SK-N-SH (cell line): ENCODE measurements around the gene CCNK. TPM values are rescaled to one million over a fixed set of nuclear protein-coding genes. Genes with fewer than 3 reads are reported as not detected.

Experiments used
- CTCF ChIA-PET: fragments of 300-600, 350-600 bp; formaldehyde crosslinking; extraction: SDS; loops from one replicate; lab custom pipeline; 2021; lab: Yijun Ruan, JAX
- POLR2A ChIA-PET: fragments of 350-600 bp; sonication (Branson Sonifier 250); formaldehyde crosslinking; extraction: SDS; loops from one replicate; lab custom pipeline; 2020; ENCODE audit warnings: antibody characterized with exemption, inconsistent platforms; lab: Yijun Ruan, JAX
- DNase-seq: peaks from one replicate; pipeline ENCODE4 v3.0.0; 2012
- H2AFZ ChIP-seq: fragments of 200-600 bp; sonication (generic); 2 replicates; pipeline ENCODE4 v1.8.1; 2016; ENCODE audit warnings: antibody characterized with exemption, mild to moderate bottlenecking, low read depth
- H3F3A ChIP-seq: fragments of 200-600 bp; sonication (generic); replicated peaks from 2 replicates; pipeline ENCODE3; 2016; ENCODE audit warnings: antibody characterized with exemption, mild to moderate bottlenecking; ENCODE audit not compliant: insufficient read depth
- H3K27ac ChIP-seq, 2 experiments: fragments of 200-500 bp in 1 of 2; fragments of 200-600 bp in 1 of 2; sonication (Bioruptor generic) in 1 of 2; sonication (generic), shearing (Covaris generic) in 1 of 2; 2 replicates each; pipeline versions ENCODE4 v1.5.1 to v1.6.1; 2014 to 2016; ENCODE audit warnings: low read depth in 2 of 2, inconsistent platforms in 1 of 2, low read length in 1 of 2, mild to moderate bottlenecking in 1 of 2, mixed read lengths in 1 of 2
- H3K27me3 ChIP-seq: fragments of 200-600 bp; sonication (generic), shearing (Covaris generic); 2 replicates; pipeline ENCODE4 v1.6.1; 2016; ENCODE audit warnings: mixed run types; ENCODE audit not compliant: insufficient read depth
- H3K36me3 ChIP-seq, 2 experiments: fragments of 200-500 bp in 1 of 2; fragments of 200-600 bp in 1 of 2; sonication (Bioruptor generic) in 1 of 2; sonication (generic) in 1 of 2; replicated peaks in 1 of 2; 2 replicates each; pipeline versions ENCODE3 to v1.5.1; 2014 to 2016; ENCODE audit warnings: low read length in 1 of 2, mild to moderate bottlenecking in 1 of 2; ENCODE audit not compliant: insufficient read depth in 2 of 2, control insufficient read depth in 1 of 2
- H3K4me1 ChIP-seq, 2 experiments: fragments of 200-500 bp in 1 of 2; fragments of 200-600 bp in 1 of 2; sonication (Bioruptor generic) in 1 of 2; sonication (generic), shearing (Covaris generic) in 1 of 2; 2 replicates each; pipeline versions ENCODE4 v1.5.1 to v1.6.1; 2014 to 2016; ENCODE audit warnings: low read depth in 1 of 2, low read length in 1 of 2, mixed run types in 1 of 2; ENCODE audit not compliant: insufficient read depth in 2 of 2, control insufficient read depth in 1 of 2
- H3K4me2 ChIP-seq: fragments of 200-600 bp; sonication (generic), shearing (Covaris generic); 2 replicates; pipeline ENCODE4 v1.6.1; 2017; ENCODE audit warnings: mixed run types
- H3K4me3 ChIP-seq, 2 experiments: fragments of 200-500 bp in 1 of 2; fragments of 200-600 bp in 1 of 2; sonication (Bioruptor generic) in 1 of 2; sonication (generic), shearing (Covaris generic) in 1 of 2; 2 replicates each; pipeline versions ENCODE4 v1.5.1 to v1.8.1; 2014 to 2016; ENCODE audit warnings: low read depth in 2 of 2, inconsistent platforms in 1 of 2, low read length in 1 of 2, mild to moderate bottlenecking in 1 of 2, mixed read lengths in 1 of 2, moderate library complexity in 1 of 2
- H3K79me2 ChIP-seq: fragments of 200-600 bp; sonication (generic); 2 replicates; pipeline ENCODE4 v1.8.1; 2017; ENCODE audit warnings: mild to moderate bottlenecking; ENCODE audit not compliant: insufficient read depth
- H3K9ac ChIP-seq: fragments of 200-600 bp; sonication (generic); 2 replicates; pipeline ENCODE4 v1.6.1; 2017; ENCODE audit warnings: mixed run types
- H3K9me2 ChIP-seq: fragments of 200-600 bp; sonication (generic); 2 replicates; pipeline ENCODE4 v1.6.1; 2017; ENCODE audit warnings: mixed run types
- H3K9me3 ChIP-seq: fragments of 200-600 bp; sonication (generic); 2 replicates; pipeline ENCODE4 v1.6.1; 2017; ENCODE audit warnings: mixed run types, mild to moderate bottlenecking, moderate library complexity
- H4K20me1 ChIP-seq: fragments of 200-600 bp; sonication (generic); 2 replicates; pipeline ENCODE4 v1.6.1; 2017; ENCODE audit warnings: mild to moderate bottlenecking, mixed run types; ENCODE audit not compliant: insufficient read depth
- ELF1 ChIP-seq: IDR thresholded peaks from 2 replicates; pipeline ENCODE4 v1.4.0; 2012
- EP300 ChIP-seq, 2 experiments: IDR thresholded peaks; 2 replicates each; pipeline versions ENCODE4 v1.4.0 to v1.6.1; 2012; ENCODE audit warnings: borderline replicate concordance in 1 of 2, low read depth in 1 of 2, low read length in 1 of 2
- FOXM1 ChIP-seq: IDR thresholded peaks from 2 replicates; pipeline ENCODE4 v1.4.0; 2012; ENCODE audit warnings: low read depth, mild to moderate bottlenecking
- IRF3 ChIP-seq: fragments of 150-350 bp; IDR thresholded peaks from 2 replicates; pipeline ENCODE4 v1.6.1; 2016; ENCODE audit warnings: mild to moderate bottlenecking, low read depth, low read length
- JUND ChIP-seq: IDR thresholded peaks from 2 replicates; pipeline ENCODE4 v1.4.0; 2012
- NRF1 ChIP-seq: IDR thresholded peaks from 2 replicates; pipeline ENCODE4 v1.6.1; 2012; ENCODE audit warnings: low read depth, mild to moderate bottlenecking, low read length
- RXRA ChIP-seq: IDR thresholded peaks from 2 replicates; pipeline ENCODE4 v1.4.0; 2012; ENCODE audit warnings: low read depth, mild to moderate bottlenecking, borderline replicate concordance
- SIN3A ChIP-seq: IDR thresholded peaks from 2 replicates; pipeline ENCODE4 v1.6.1; 2012; ENCODE audit warnings: low read depth, mild to moderate bottlenecking, low read length, moderate library complexity, borderline replicate concordance
- SMC3 ChIP-seq: IDR thresholded peaks from 2 replicates; pipeline ENCODE4 v1.6.1; 2012; ENCODE audit warnings: low read depth, low read length, improper control_type of control experiment
- USF1 ChIP-seq: IDR thresholded peaks from 2 replicates; pipeline ENCODE4 v1.4.0; 2012; ENCODE audit warnings: low read depth, borderline replicate concordance
- USF2 ChIP-seq: fragments of 150-350 bp; IDR thresholded peaks from 2 replicates; pipeline ENCODE4 v1.6.1; 2017; ENCODE audit warnings: antibody characterized with exemption, low read length, low read depth, borderline replicate concordance
- ZBTB33 ChIP-seq: IDR thresholded peaks from 2 replicates; pipeline ENCODE4 v1.4.0; 2012; ENCODE audit warnings: low read depth, borderline replicate concordance
- WGBS: methylation state at CpG from one replicate; pipeline ENCODE4 v1.1.6; 2017; ENCODE audit warnings: low lambda C conversion rate; 5-methylcytosine and 5-hydroxymethylcytosine counted together
- polyA plus RNA-seq, 3 experiments: library from polyadenylated mRNA; depleted of rRNA; stranded (reverse); fragments of >200 nt; gene quantifications; 2 replicates each; pipeline ENCODE4 v1.2.3, GENCODE V29; 2012

CCNK gene
- polyA plus RNA-seq, 1 of the 3 experiments (the other 2 are of a cell fraction) = 14.6 TPM

GRCh38 chr14:99478128-99478527, 3.1 kb upstream of the CCNK start:
- Histone ChIP-seq H3F3A (peaks cover 11% of the 10 kb centered on the region), H3K9me3 (no peaks in the 10 kb centered on the region), H3K4me3 (no peak overlapping the region), H3K9ac (no peak overlapping the region), H3K27me3 (no peaks in the 10 kb centered on the region), H3K36me3 (no peaks in the 10 kb centered on the region), H2AFZ (no peak overlapping the region), H3K4me2 (peak overlapping the region; percentile 98; the same call in 1 of the 2 replicates), H4K20me1 (peaks cover 77% of the 10 kb centered on the region), H3K27ac (no peak overlapping the region), H3K9me2 (no peaks in the 10 kb centered on the region), H3K79me2 (peaks cover 90% of the 10 kb centered on the region), H3K4me1 (peaks cover 20 to 28% of the 10 kb centered on the region in 2 experiments)
- no peak for TF ChIP-seq NRF1
- no peak for TF ChIP-seq ELF1
- TF ChIP-seq SIN3A = no peak
- no peak for TF ChIP-seq USF1
- TF ChIP-seq IRF3 = no peak
- TF ChIP-seq JUND = no peak
- no peak for TF ChIP-seq USF2
- DNase-seq = no peak
- WGBS = 93% methylated on average over 4 of the region's 4 CpGs
- POLR2A ChIA-PET = no interaction called here
- CTCF ChIA-PET = no interaction called here

GRCh38 chr14:99479160-99479905, 1.9 kb upstream of the CCNK start:
- TF ChIP-seq FOXM1 (no peak), EP300 (IDR thresholded peaks at IDR 0.05; ENCODE audit: borderline replicate concordance in 1 of 2, low read depth in 1 of 2, low read length in 1 of 2) (no peak), IRF3 (no peak), ZBTB33 (no peak), SMC3 (no peak), RXRA (no peak)
- POLR2A ChIA-PET = no interaction called here
- Histone ChIP-seq H3K4me2 (peak overlapping the region; percentile 98), H3K27me3 (no peaks in the 10 kb centered on the region), H2AFZ (0 out of 2 replicates have a peak overlapping the region, but pooled peaks have one; percentile 44), H4K20me1 (peaks cover 78% of the 10 kb centered on the region), H3K36me3 (no peaks in the 10 kb centered on the region), H3F3A (peaks cover 12% of the 10 kb centered on the region), H3K4me3 (peak overlapping the region; percentile 79 to 91), H3K27ac (peak overlapping the region in 1 of 2 experiments; percentile 66; a peak in 3 of 4 replicates), H3K4me1 (peaks cover 21 to 27% of the 10 kb centered on the region in 2 experiments), H3K9me3 (no peaks in the 10 kb centered on the region), H3K79me2 (peaks cover 90% of the 10 kb centered on the region), H3K9ac (peak overlapping the region; percentile 74), H3K9me2 (no peaks in the 10 kb centered on the region)
- DNase-seq = no peak
- CTCF ChIA-PET = interaction anchor here (0.9 to 1.6 kb wide), 2 partner anchors 44 to 64 kb away, joined by 3 to 4 read pairs; no protein-coding TSS in a partner anchor
- WGBS = 31% methylated on average over 18 of the region's 18 CpGs
